GM10266 (cell line): ENCODE measurements around the gene CASZ1.

Experiments used
- DNase-seq: peaks from one replicate; pipeline ENCODE4 v3.0.0; 2012; ENCODE audit errors: extremely low spot score
- CTCF ChIP-seq: IDR thresholded peaks from 2 replicates; pipeline ENCODE4 v1.5.1; 2012; ENCODE audit warnings: mild to moderate bottlenecking, low read depth; ENCODE audit not compliant: control insufficient read depth, insufficient read depth; ENCODE audit errors: missing control alignments

CASZ1 gene

GRCh38 chr1:10744654-10745238 is 51.7 kb downstream of the CASZ1 start:
- TF ChIP-seq CTCF = no peak

GRCh38 chr1:10744029-10744428 is 52.4 kb downstream of the CASZ1 start:
- no peak for TF ChIP-seq CTCF
- DNase-seq = no peak

More at GRCh38 chr1:10744654-10745238, 51.7 kb downstream of the CASZ1 start:
- DNase-seq = no peak

- TF ChIP-seq CTCF = no peak
- DNase-seq = no peak
Observed at GRCh38 chr1:10741696-10742095, 54.8 kb downstream of the CASZ1 start.

GRCh38 chr1:10740123-10740522 is 56.3 kb downstream of the CASZ1 start:
- DNase-seq = no peak
- TF ChIP-seq CTCF = no peak

- no peak for DNase-seq
- TF ChIP-seq CTCF = no peak
Observed at GRCh38 chr1:10739589-10739988, 56.9 kb downstream of the CASZ1 start.

- no peak for TF ChIP-seq CTCF
Observed at GRCh38 chr1:10738061-10739058, 58.1 kb downstream of the CASZ1 start.

GRCh38 chr1:10737651-10738050 is 58.8 kb downstream of the CASZ1 start:
- TF ChIP-seq CTCF = no peak
- DNase-seq = no peak

More at GRCh38 chr1:10738061-10739058, 58.1 kb downstream of the CASZ1 start:
- DNase-seq = no peak
